ENCODE measurements around the gene ITPR1.

ITPR1 gene

DNA sequence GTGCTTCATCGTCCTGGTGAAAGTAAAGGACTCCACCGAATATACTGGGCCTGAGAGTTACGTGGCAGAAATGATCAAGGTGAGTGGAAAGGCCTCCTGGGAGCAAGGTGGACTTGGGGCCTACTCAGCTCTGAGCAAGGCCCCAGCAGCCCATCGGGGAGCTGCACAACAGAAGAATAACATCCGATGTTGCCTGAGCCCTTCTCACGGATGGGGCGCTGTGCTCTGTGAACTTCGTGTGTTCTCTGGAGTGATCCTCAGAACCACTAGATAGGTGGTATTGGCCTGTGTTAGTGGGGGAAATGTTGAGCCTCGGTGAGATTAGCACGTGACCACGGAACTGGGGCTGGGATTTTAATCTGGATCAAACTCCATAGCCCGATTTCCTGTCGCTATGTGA is 325.0 kb downstream of the ITPR1 start:
- no peak for DNase-seq
- TF ChIP-seq, protein P1, sequence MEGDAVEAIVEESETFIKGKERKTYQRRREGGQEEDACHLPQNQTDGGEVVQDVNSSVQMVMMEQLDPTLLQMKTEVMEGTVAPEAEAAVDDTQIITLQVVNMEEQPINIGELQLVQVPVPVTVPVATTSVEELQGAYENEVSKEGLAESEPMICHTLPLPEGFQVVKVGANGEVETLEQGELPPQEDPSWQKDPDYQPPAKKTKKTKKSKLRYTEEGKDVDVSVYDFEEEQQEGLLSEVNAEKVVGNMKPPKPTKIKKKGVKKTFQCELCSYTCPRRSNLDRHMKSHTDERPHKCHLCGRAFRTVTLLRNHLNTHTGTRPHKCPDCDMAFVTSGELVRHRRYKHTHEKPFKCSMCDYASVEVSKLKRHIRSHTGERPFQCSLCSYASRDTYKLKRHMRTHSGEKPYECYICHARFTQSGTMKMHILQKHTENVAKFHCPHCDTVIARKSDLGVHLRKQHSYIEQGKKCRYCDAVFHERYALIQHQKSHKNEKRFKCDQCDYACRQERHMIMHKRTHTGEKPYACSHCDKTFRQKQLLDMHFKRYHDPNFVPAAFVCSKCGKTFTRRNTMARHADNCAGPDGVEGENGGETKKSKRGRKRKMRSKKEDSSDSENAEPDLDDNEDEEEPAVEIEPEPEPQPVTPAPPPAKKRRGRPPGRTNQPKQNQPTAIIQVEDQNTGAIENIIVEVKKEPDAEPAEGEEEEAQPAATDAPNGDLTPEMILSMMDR (IDR thresholded peaks at IDR 0.05; ENCODE audit: low read depth, low read length, missing control alignments), result no peak
- Histone ChIP-seq H3K27ac (no peak overlapping the region), H3K27me3 (replicated peaks) (no peaks in the 10 kb centered on the region), H3K36me3 (replicated peaks) (no peaks in the 10 kb centered on the region), H3K4me3 (ENCODE audit: low read depth, low read length) (no peak overlapping the region)
- in situ Hi-C loops (cut with HindIII; ENCODE audit: low pct_ligation_motif_present, low sequenced_read_pairs), result no loop called here

GRCh38 chr3:4818986-4819693 is 326.0 kb downstream of the ITPR1 start:
- no peak for DNase-seq
- no peak overlapping the region for H3K4me3 ChIP-seq (ENCODE audit: low read depth, low read length)
- no peaks in the 10 kb centered on the region for H3K36me3 ChIP-seq (replicated peaks)
- in situ Hi-C loops (cut with HindIII; ENCODE audit: low pct_ligation_motif_present, low sequenced_read_pairs), result no loop called here
- H3K27ac ChIP-seq, result no peak overlapping the region
- TF ChIP-seq, protein P1 (IDR thresholded peaks at IDR 0.05; ENCODE audit: low read depth, low read length, missing control alignments), result no peak
- no peaks in the 10 kb centered on the region for H3K27me3 ChIP-seq (replicated peaks)

- Histone ChIP-seq H3K36me3 (replicated peaks) (no peaks in the 10 kb centered on the region), H3K27me3 (replicated peaks) (no peaks in the 10 kb centered on the region), H3K27ac (no peak overlapping the region), H3K4me3 (ENCODE audit: low read depth, low read length) (no peak overlapping the region)
- TF ChIP-seq, protein P1 (IDR thresholded peaks at IDR 0.05; ENCODE audit: low read depth, low read length, missing control alignments), result no peak
- in situ Hi-C loops (cut with HindIII; ENCODE audit: low pct_ligation_motif_present, low sequenced_read_pairs), result no loop called here
- no peak for DNase-seq
Measured at GRCh38 chr3:4819746-4820145, 326.6 kb downstream of the ITPR1 start.

GRCh38 chr3:4820296-4821121 is 327.4 kb downstream of the ITPR1 start:
- TF ChIP-seq, protein P1 (IDR thresholded peaks at IDR 0.05; ENCODE audit: low read depth, low read length, missing control alignments), result no peak
- Histone ChIP-seq H3K27me3 (replicated peaks) (no peaks in the 10 kb centered on the region), H3K27ac (no peak overlapping the region), H3K4me3 (ENCODE audit: low read depth, low read length) (no peak overlapping the region), H3K36me3 (replicated peaks) (no peaks in the 10 kb centered on the region)
- DNase-seq, result no peak
- in situ Hi-C loops (cut with HindIII; ENCODE audit: low pct_ligation_motif_present, low sequenced_read_pairs), result no loop called here

GRCh38 chr3:4821338-4821737 is 328.2 kb downstream of the ITPR1 start:
- Histone ChIP-seq H3K4me3 (ENCODE audit: low read depth, low read length) (no peak overlapping the region), H3K27ac (no peak overlapping the region), H3K27me3 (replicated peaks) (no peaks in the 10 kb centered on the region), H3K36me3 (replicated peaks) (no peaks in the 10 kb centered on the region)
- in situ Hi-C loops (cut with HindIII; ENCODE audit: low pct_ligation_motif_present, low sequenced_read_pairs), result no loop called here
- DNase-seq, result no peak
- TF ChIP-seq, protein P1 (IDR thresholded peaks at IDR 0.05; ENCODE audit: low read depth, low read length, missing control alignments), result no peak
